ENCODE data around the gene DHCR24.

- TF ChIP-seq CTCF (conservative IDR thresholded peaks at IDR 0.05; ENCODE audit: low read depth in 2 of 2) (no peak), EZH2 (IDR thresholded peaks at IDR 0.05; ENCODE audit: low read depth, unreplicated experiment) (no peak), POLR2AphosphoS5 (IDR thresholded peaks at IDR 0.05; ENCODE audit: low read depth) (no peak), EZH2phosphoT487 (IDR thresholded peaks at IDR 0.05; ENCODE audit: unreplicated experiment) (no peak), CREB1 (CRISPR knock-in tag; IDR thresholded peaks at IDR 0.05; ENCODE audit: low read depth) (no peak), JUNB (IDR thresholded peaks at IDR 0.05; ENCODE audit: unreplicated experiment) (no peak)
- TF ChIP-seq, protein P1, sequence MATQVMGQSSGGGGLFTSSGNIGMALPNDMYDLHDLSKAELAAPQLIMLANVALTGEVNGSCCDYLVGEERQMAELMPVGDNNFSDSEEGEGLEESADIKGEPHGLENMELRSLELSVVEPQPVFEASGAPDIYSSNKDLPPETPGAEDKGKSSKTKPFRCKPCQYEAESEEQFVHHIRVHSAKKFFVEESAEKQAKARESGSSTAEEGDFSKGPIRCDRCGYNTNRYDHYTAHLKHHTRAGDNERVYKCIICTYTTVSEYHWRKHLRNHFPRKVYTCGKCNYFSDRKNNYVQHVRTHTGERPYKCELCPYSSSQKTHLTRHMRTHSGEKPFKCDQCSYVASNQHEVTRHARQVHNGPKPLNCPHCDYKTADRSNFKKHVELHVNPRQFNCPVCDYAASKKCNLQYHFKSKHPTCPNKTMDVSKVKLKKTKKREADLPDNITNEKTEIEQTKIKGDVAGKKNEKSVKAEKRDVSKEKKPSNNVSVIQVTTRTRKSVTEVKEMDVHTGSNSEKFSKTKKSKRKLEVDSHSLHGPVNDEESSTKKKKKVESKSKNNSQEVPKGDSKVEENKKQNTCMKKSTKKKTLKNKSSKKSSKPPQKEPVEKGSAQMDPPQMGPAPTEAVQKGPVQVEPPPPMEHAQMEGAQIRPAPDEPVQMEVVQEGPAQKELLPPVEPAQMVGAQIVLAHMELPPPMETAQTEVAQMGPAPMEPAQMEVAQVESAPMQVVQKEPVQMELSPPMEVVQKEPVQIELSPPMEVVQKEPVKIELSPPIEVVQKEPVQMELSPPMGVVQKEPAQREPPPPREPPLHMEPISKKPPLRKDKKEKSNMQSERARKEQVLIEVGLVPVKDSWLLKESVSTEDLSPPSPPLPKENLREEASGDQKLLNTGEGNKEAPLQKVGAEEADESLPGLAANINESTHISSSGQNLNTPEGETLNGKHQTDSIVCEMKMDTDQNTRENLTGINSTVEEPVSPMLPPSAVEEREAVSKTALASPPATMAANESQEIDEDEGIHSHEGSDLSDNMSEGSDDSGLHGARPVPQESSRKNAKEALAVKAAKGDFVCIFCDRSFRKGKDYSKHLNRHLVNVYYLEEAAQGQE (IDR thresholded peaks at IDR 0.05; ENCODE audit: unreplicated experiment): no peak
Observed at GRCh38 chr1:54922040-54922761, 35.2 kb upstream of the DHCR24 start.
